MM.1S (cell line): ENCODE results near the gene ZYX.

ENCODE experiments used
- CTCF ChIP-seq: fragments of 300-600 bp; sonication (generic); IDR thresholded peaks from 2 replicates; pipeline ENCODE4 v1.5.1; 2016; ENCODE audit warnings: antibody characterized with exemption, low read length, mixed read lengths
- EZH2 ChIP-seq: fragments of 300-600 bp; sonication (generic); optimal IDR thresholded peaks from 2 replicates; pipeline ENCODE3; 2017; ENCODE audit warnings: low read depth, mild to moderate bottlenecking, antibody characterized with exemption, low read length, mixed read lengths

DNA sequence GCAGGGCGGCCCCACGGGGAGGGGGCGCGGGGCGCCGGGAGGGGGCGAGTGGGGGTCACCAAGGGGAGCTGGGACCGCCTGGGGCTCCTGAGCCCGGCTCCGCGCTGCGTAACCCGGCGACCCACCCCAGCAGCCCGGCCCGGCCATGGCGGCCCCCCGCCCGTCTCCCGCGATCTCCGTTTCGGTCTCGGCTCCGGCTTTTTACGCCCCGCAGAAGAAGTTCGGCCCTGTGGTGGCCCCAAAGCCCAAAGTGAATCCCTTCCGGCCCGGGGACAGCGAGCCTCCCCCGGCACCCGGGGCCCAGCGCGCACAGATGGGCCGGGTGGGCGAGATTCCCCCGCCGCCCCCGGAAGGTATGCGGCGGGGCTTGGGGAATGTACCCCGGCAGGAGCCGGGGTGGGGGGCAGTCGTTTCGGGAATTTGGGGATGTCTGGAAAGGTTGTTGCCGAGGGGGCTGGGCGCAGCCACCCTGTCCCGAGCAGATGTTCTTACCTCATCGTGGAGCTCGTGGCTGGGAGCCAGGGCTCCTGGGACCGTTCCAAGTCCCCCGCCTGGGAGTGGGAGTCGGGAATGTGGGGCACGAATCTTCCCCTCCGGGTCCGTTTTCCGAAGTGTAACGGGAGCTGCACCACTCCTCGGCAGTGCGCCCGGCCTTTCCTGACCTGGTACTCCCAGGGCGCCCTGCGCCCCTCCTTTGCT, 431 bp downstream of the ZYX start:
- TF ChIP-seq CTCF, result no peak
- no peak for TF ChIP-seq EZH2
